Kidney epithelial cell (primary cell): Measurements from ENCODE around the gene ST3GAL2. TPM values are rescaled to one million over a fixed set of nuclear protein-coding genes. Genes with fewer than 3 reads are reported as not detected.
"Not testable (repeated sequence)": the region's sequence is repeated elsewhere in the genome, so short reads cannot be mapped to it uniquely, and the experiment has no call there.

Experiments
- DNase-seq: peaks from one replicate; pipeline ENCODE4 v3.0.0-alpha.2; 2010; ENCODE audit warnings: low read depth
- H3K27me3 ChIP-seq: 2 replicates; pipeline ENCODE4 v1.6.0; 2011; ENCODE audit warnings: low read length; ENCODE audit not compliant: control insufficient read depth, insufficient read depth
- H3K36me3 ChIP-seq: 2 replicates; pipeline ENCODE4 v1.5.1; 2011; ENCODE audit warnings: low read length; ENCODE audit not compliant: control insufficient read depth, insufficient read depth
- H3K4me3 ChIP-seq: 2 replicates; pipeline ENCODE4 v1.5.1; 2011; ENCODE audit warnings: low read depth, mild to moderate bottlenecking, control low read depth, low read length
- total RNA-seq: library from RNA; depleted of rRNA; stranded (reverse); fragments of >200 nt; gene quantifications from 2 replicates; pipeline ENCODE4 v1.2.3, GENCODE V29; 2015
- TF ChIP-seq, protein P1 (sequence below): IDR thresholded peaks from 2 replicates; pipeline ENCODE4 v1.5.1; 2011; ENCODE audit warnings: mild to moderate bottlenecking, moderate library complexity, low read length, control low read depth, inconsistent platforms; ENCODE audit not compliant: insufficient read depth, poor library complexity, severe bottlenecking

Gene ST3GAL2
- total RNA-seq, 1 donor from 2014 or later, result 22.6 TPM

DNA sequence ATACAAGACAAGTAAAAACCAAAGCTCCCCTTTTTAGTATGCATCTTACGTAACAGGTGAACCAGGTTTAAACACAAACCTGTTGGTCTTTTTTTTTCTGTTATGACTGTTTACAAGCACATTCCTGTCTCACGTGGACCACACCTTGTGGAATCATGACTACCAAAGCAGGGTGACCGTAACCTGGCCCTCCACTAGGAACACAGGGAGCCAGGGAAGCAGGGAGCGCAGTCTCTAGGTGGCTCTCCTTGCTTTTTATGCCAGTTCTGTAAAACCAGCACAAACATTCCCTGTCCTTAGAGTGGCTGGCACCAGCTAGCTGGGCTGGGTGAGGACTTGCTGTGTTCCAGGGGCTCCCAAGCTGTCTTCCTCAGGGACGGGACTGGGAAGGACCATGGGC, 48.1 kb downstream of the ST3GAL2 start:
- TF ChIP-seq, protein P1, sequence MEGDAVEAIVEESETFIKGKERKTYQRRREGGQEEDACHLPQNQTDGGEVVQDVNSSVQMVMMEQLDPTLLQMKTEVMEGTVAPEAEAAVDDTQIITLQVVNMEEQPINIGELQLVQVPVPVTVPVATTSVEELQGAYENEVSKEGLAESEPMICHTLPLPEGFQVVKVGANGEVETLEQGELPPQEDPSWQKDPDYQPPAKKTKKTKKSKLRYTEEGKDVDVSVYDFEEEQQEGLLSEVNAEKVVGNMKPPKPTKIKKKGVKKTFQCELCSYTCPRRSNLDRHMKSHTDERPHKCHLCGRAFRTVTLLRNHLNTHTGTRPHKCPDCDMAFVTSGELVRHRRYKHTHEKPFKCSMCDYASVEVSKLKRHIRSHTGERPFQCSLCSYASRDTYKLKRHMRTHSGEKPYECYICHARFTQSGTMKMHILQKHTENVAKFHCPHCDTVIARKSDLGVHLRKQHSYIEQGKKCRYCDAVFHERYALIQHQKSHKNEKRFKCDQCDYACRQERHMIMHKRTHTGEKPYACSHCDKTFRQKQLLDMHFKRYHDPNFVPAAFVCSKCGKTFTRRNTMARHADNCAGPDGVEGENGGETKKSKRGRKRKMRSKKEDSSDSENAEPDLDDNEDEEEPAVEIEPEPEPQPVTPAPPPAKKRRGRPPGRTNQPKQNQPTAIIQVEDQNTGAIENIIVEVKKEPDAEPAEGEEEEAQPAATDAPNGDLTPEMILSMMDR, result no peak
- no peak for DNase-seq
- no peak overlapping the region for H3K4me3 ChIP-seq
- peaks cover 1% of the 10 kb centered on the region for H3K36me3 ChIP-seq
- H3K27me3 ChIP-seq, result no peaks in the 10 kb centered on the region

DNA sequence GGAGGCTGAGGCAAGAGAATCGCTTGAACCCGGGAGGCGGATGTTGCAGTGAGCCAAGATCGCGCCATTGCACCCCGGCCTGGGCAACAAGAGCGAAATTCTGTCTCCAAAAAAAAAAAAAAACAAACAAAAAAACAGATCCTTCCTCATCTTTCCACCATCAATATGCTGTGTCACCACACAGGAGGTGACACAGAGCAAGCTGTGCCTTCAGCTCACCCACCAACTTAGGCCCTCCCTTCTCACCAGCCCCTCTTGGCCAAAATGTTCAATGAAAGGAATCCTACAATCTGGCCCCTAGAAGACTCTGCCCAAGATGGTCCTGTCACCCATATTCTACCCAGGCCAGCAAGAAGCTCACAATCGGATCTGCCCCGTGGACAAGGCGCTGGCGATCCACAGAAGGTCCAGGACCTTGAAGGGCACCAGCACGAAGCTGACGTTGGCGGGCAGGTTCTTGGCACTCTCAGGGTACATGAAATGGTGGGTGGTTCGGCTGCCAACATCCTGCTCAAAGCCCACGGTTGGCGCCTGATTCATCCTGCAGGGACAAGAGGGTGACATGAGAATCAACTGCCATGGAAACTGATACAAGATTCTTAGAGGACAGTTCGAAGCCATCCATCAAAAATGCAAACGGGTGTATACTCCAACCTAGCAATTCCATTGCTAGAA, 50.8 kb downstream of the ST3GAL2 start:
- TF ChIP-seq, protein P1, result no peak
- no peak for DNase-seq
- H3K4me3 ChIP-seq, result no peak overlapping the region
- H3K36me3 ChIP-seq, result no peaks in the 10 kb centered on the region
- H3K27me3 ChIP-seq, result no peaks in the 10 kb centered on the region

DNA sequence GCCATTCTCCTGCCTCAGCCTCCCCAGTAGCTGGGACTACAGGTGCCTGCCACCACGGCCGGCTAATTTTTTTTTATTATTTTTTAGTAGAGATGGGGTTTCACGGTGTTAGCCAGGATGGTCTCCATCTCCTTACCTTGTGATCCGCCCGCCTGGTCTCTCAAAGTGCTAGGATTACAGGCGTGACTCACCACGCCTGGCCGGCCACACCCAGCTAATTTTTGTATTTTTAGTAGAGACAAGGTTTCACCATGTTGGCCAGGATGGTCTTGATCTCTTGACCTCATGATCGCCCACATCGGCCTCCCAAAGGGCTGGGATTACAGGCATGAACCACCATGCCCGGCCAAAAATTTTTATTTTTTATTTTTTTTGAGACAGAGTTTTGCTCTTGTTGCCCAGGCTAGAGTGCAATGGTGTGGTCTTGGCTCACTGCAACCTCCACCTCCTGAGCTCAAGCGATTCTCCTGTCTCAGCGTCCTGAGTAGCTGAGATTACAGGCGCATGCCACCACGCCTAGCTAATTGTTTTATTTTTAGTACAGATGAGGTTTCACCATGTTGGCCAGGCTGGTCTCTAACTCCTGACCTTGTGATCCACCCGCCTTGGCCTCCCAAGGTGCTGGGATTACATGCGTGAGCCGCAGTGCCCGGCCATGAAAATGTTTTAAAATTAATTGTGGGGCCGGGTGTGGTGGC, 52.5 kb downstream of the ST3GAL2 start:
- H3K27me3 ChIP-seq, DNase-seq, H3K4me3 ChIP-seq, H3K36me3 ChIP-seq: not testable (repeated sequence)

DNA sequence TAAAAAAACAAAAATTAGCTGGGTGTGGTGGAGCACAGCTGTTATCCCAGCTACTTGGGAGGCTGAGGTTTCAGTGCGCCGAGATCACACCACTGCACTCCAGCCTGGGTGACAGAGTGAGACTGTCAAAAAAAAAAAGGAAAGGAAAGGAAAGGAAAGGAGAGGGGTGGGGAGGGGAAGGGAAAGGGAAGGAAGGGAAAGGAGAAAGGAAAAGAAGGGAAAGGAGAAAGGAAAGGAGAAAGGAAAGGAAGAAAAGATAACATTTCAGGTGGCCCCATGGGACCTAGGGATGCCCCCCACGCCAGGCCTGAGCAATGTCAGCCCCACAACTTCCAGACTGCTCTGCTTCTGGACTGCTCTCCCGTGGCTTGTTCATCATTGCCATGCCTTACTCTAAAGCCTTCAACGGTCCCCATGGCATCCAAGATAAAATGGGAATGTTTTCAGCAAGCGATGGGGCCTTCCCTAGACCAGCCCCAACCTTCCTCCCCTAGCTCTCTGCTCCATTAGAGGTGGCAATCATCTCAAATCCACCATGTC, 55.4 kb downstream of the ST3GAL2 start:
- DNase-seq, result no peak
- peaks cover 3% of the 10 kb centered on the region for H3K36me3 ChIP-seq
- TF ChIP-seq, protein P1, result no peak

DNA sequence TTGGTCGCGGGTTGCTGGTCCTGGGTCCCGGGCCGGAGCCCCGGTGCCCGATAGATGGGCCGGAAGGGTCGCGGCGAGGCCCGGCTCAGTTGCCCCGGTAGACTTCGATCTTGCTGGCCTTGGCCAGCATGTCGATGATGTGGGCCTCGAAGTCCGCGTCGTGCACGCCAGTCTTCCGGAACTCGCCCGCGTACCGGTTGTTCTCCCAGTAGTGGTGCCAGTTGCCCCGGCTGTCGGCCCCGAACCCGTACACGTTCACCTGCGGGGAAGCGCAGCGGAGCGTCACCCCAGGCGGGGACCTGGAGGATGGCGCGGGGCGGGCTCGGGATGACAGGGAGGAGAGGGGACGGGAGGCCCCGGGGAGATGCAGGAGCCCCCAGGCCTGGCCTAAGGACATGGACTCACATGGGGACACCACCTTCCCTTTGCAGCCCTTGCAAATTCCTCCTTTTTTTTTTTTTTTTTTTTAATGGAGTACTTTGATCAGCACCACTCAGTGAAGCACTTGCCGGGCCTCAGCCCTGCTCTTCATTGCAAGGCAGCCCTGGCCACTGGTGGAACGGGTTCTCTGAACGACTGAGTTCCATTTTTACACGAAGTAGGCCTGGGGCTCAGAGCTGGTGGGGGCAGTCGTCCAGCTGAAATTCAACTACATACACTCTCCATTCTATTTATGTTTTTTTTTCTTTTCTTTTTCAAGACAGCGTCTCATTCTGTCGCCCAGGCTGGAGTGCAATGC, 57.1 kb downstream of the ST3GAL2 start:
- TF ChIP-seq, protein P1, result no peak
- peak overlapping the region; percentile 43 for H3K4me3 ChIP-seq
- peaks cover 3% of the 10 kb centered on the region for H3K36me3 ChIP-seq
- H3K27me3 ChIP-seq, result no peaks in the 10 kb centered on the region
- DNase-seq, result no peak

More for the DNA sequence above, 55.4 kb downstream of the ST3GAL2 start:
- Histone ChIP-seq H3K4me3 (no peak overlapping the region), H3K27me3 (no peaks in the 10 kb centered on the region)
